Measurements from ENCODE around the gene BLVRA. TPM values are rescaled to one million over a fixed set of nuclear protein-coding genes. Genes with fewer than 3 reads are reported as not detected.

Gene BLVRA
- total and polyA plus RNA-seq, 10 of the 15 experiments (the other 5 are each of a cell fraction or from before 2014, with no cell fraction given), result 63.3 to 198 (median 102) TPM

DNA sequence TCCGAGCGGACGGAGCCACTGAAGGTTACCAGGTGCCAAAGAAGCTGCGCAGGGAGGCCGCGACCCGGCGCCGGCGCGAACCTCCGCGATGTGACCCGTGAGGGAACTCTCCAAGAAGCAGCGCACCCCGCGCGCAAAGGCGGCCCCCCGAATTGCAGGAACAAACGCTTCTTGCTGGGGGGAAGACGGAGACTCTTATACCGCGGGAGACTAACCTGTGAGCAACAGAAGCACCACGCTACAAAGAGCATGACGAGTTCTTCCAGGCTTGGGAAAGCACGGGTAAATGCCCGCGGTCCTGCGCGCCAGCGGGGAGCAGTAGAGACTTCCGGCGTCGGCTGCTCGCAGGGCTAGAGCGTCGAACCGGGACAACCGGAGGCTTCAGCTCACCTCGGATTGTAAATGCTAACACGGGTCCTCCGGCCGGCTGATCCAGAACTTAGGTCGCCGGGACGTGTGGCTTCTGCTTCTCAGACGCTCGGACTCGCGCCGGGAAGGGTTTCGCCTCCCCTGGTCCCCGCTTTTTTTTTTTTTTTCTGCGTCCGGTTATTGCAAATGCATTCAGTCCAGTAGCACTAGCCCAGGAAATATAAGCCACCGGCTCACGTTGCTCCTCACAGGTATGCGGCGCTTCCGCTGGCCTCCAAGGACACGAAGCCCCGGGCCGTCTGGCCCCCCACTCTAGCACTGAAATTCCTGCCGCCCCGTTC lies 29.1 kb upstream of the BLVRA start, which contains the start of gene COA1 (continued):
- no peak for TF ChIP-seq SRF (IDR thresholded peaks at IDR 0.05; ENCODE audit: low read depth in 2 of 2, low read length in 2 of 2)
- TF ChIP-seq, protein P1, sequence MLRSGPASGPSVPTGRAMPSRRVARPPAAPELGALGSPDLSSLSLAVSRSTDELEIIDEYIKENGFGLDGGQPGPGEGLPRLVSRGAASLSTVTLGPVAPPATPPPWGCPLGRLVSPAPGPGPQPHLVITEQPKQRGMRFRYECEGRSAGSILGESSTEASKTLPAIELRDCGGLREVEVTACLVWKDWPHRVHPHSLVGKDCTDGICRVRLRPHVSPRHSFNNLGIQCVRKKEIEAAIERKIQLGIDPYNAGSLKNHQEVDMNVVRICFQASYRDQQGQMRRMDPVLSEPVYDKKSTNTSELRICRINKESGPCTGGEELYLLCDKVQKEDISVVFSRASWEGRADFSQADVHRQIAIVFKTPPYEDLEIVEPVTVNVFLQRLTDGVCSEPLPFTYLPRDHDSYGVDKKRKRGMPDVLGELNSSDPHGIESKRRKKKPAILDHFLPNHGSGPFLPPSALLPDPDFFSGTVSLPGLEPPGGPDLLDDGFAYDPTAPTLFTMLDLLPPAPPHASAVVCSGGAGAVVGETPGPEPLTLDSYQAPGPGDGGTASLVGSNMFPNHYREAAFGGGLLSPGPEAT (IDR thresholded peaks at IDR 0.05; ENCODE audit: low read depth), result peak; percentile 83
- no peak for TF ChIP-seq NFXL1 (IDR thresholded peaks at IDR 0.05; ENCODE audit: borderline replicate concordance)
- TF ChIP-seq BACH1 (IDR thresholded peaks at IDR 0.05; ENCODE audit: borderline replicate concordance), result peak; percentile 73
- peak; percentile 66; the same call in 1 of the 2 replicates for TF ChIP-seq CREM (IDR thresholded peaks at IDR 0.05; ENCODE audit: low read depth)
- TF ChIP-seq MTA2 (IDR thresholded peaks at IDR 0.05; ENCODE audit: low read depth), result peak; percentile 64
- TF ChIP-seq RUNX3 (IDR thresholded peaks at IDR 0.05; ENCODE audit: low read length), result peak; percentile 48
- 0 out of 2 replicates have a peak, but pooled peaks have one; percentile 39 for TF ChIP-seq TARDBP (IDR thresholded peaks at IDR 0.05; ENCODE audit: borderline replicate concordance)
- no peak for TF ChIP-seq CBX3 (IDR thresholded peaks at IDR 0.05; ENCODE audit: borderline replicate concordance, low read depth)
- peak; percentile 9 to 50; a peak in 2 of 3 replicates for TF ChIP-seq EGR1 (IDR thresholded peaks at IDR 0.05; ENCODE audit: borderline replicate concordance in 1 of 2, low read depth in 2 of 2, low read length in 2 of 2)
- TF ChIP-seq, protein P2, sequence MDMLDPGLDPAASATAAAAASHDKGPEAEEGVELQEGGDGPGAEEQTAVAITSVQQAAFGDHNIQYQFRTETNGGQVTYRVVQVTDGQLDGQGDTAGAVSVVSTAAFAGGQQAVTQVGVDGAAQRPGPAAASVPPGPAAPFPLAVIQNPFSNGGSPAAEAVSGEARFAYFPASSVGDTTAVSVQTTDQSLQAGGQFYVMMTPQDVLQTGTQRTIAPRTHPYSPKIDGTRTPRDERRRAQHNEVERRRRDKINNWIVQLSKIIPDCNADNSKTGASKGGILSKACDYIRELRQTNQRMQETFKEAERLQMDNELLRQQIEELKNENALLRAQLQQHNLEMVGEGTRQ (IDR thresholded peaks at IDR 0.05; ENCODE audit: borderline replicate concordance, low read depth, low read length), result no peak
- peak; percentile 92 for TF ChIP-seq PML (IDR thresholded peaks at IDR 0.05; ENCODE audit: low read length)
- peak; percentile 92 for TF ChIP-seq GABPA (IDR thresholded peaks at IDR 0.05; ENCODE audit: low read depth)
- TF ChIP-seq MYC (IDR thresholded peaks at IDR 0.05; ENCODE audit: insufficient read depth, insufficient read length, insufficient replicate concordance, low read length, severe bottlenecking), result peak; percentile 67
- peak; percentile 91; the same call in 1 of the 2 replicates for TF ChIP-seq TAF1 (IDR thresholded peaks at IDR 0.05; ENCODE audit: borderline replicate concordance, low read depth, low read length)
- TF ChIP-seq, protein P3, sequence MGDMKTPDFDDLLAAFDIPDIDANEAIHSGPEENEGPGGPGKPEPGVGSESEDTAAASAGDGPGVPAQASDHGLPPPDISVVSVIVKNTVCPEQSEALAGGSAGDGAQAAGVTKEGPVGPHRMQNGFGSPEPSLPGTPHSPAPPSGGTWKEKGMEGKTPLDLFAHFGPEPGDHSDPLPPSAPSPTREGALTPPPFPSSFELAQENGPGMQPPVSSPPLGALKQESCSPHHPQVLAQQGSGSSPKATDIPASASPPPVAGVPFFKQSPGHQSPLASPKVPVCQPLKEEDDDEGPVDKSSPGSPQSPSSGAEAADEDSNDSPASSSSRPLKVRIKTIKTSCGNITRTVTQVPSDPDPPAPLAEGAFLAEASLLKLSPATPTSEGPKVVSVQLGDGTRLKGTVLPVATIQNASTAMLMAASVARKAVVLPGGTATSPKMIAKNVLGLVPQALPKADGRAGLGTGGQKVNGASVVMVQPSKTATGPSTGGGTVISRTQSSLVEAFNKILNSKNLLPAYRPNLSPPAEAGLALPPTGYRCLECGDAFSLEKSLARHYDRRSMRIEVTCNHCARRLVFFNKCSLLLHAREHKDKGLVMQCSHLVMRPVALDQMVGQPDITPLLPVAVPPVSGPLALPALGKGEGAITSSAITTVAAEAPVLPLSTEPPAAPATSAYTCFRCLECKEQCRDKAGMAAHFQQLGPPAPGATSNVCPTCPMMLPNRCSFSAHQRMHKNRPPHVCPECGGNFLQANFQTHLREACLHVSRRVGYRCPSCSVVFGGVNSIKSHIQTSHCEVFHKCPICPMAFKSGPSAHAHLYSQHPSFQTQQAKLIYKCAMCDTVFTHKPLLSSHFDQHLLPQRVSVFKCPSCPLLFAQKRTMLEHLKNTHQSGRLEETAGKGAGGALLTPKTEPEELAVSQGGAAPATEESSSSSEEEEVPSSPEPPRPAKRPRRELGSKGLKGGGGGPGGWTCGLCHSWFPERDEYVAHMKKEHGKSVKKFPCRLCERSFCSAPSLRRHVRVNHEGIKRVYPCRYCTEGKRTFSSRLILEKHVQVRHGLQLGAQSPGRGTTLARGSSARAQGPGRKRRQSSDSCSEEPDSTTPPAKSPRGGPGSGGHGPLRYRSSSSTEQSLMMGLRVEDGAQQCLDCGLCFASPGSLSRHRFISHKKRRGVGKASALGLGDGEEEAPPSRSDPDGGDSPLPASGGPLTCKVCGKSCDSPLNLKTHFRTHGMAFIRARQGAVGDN (IDR thresholded peaks at IDR 0.05), result peak; percentile 86
- peak; percentile 95 for TF ChIP-seq POLR2AphosphoS5 (IDR thresholded peaks at IDR 0.05; ENCODE audit: low read length)
- peak; percentile 68 for TF ChIP-seq CBFB (IDR thresholded peaks at IDR 0.05; ENCODE audit: low read depth)
- peak; percentile 70 to 74 for TF ChIP-seq BHLHE40 (IDR thresholded peaks at IDR 0.05; ENCODE audit: borderline replicate concordance in 1 of 2, low read depth in 2 of 2, low read length in 1 of 2)
- no peak for TF ChIP-seq SREBF1 (IDR thresholded peaks at IDR 0.05; ENCODE audit: low read length)
- TF ChIP-seq POLR2AphosphoS2 (IDR thresholded peaks at IDR 0.05; ENCODE audit: low read depth, low read length), result peak; percentile 92; the same call in 1 of the 2 replicates
- TF ChIP-seq, protein P4, sequence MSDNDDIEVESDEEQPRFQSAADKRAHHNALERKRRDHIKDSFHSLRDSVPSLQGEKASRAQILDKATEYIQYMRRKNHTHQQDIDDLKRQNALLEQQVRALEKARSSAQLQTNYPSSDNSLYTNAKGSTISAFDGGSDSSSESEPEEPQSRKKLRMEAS (IDR thresholded peaks at IDR 0.05; ENCODE audit: low read depth, low read length), result 0 out of 2 replicates have a peak, but pooled peaks have one; percentile 22
- TF ChIP-seq ATF7 (IDR thresholded peaks at IDR 0.05; ENCODE audit: low read depth), result peak; percentile 53
- peak; percentile 82 for TF ChIP-seq YY1 (IDR thresholded peaks at IDR 0.05; ENCODE audit: low read depth, low read length)
- TF ChIP-seq HDAC2 (IDR thresholded peaks at IDR 0.05), result no peak

Measured in GM12878 (cell line).